Uterus (tissue), 2 donors: Measurements from ENCODE around the gene CFAP77.

Experiments used
- CTCF ChIP-seq, 4 experiments: fragments of 200-600 bp in 2 of 4; fragments of 450-650 bp in 2 of 4; sonication (generic) in 2 of 4; IDR thresholded peaks; one replicate each; pipeline ENCODE4 v1.5.1; 2016 to 2019; ENCODE audit warnings: antibody characterized with exemption in 4 of 4, mild to moderate bottlenecking in 2 of 4, moderate library complexity in 1 of 4
- POLR2A ChIP-seq, 2 donors: fragments of 450-650 bp; IDR thresholded peaks; one replicate each; pipeline ENCODE4 v1.6.1; 2016; ENCODE audit warnings: antibody characterized with exemption in 2 of 2, mild to moderate bottlenecking in 1 of 2, moderate library complexity in 1 of 2

DNA sequence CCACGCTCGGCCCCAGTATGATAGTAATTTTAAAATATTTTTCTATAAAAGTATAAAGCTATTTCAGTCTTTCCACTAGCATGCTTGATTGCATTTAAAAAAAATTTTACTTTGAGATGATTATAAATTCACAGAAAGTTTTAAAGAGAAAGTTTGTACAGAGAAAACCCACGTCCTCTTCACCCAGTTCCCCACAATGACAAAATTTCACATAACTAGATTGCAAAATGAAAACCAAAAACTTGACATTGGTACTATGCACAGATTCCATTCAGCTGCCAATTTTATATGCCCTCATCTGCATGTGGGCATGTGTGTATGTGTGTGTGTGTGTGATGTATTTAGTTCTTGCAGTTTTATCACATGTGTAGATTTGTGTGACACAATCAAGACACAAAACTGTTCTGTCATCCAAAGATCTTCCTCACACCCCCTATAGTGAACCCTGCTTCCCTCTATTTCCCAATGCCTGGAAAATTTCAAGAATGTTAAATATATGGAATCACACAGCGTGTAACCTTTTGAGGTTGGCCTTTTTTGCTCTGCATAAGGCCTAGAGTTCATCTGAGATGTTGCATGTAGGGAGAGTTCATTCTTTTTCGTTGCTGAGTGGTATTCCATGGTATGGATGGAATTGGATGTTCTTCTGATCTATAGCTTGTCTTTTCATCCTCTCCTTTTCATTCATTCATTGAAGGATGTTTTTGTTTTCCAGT, 115.5 kb downstream of the CFAP77 start:
- TF ChIP-seq CTCF (IDR thresholded peaks at IDR 0.05) = no peak
- no peak for TF ChIP-seq POLR2A (IDR thresholded peaks at IDR 0.05)
